ENCODE results near the gene E2F3. TPM values are rescaled to one million over a fixed set of nuclear protein-coding genes. Genes with fewer than 3 reads are reported as not detected.

E2F3 gene
- total RNA-seq, 1 experiment from 2014 or later = 35.7 TPM

DNA sequence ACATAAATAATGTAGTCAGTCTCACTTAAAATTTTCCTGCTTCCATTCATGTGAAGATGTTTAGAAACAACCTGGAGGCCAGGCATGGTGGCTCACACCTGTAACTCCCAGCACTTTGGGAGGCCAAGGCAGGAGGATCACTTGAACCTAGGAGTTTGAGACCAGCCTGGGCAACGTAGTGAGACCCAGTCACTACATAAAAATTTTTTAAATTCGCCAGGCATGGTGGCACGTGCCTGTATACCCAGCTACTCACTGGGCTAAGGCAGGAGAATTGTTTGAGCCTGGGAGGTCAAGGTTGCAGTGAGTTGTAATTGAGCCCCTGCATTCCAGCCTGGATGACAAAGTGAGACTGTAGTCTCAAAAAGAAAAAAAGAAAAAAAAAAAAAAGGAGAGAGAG is 47.3 kb upstream of the E2F3 start:
- Histone ChIP-seq H3K14ac (ENCODE audit: insufficient read depth, low read length) (no peak overlapping the region), H4K5ac (ENCODE audit: insufficient read length, low read depth, low read length) (no peak overlapping the region), H3K27ac (ENCODE audit: insufficient read length, low read depth, low read length) (no peak overlapping the region), H3K23me2 (ENCODE audit: insufficient read length, low read depth, low read length, poor library complexity, severe bottlenecking) (no peaks in the 10 kb centered on the region), H3T11ph (ENCODE audit: low read length) (no peak overlapping the region), H3K79me2 (ENCODE audit: insufficient read depth, low read length) (no peaks in the 10 kb centered on the region), H3K27me3 (ENCODE audit: insufficient read depth, low read length) (no peaks in the 10 kb centered on the region), H2BK15ac (ENCODE audit: low read depth, low read length) (no peak overlapping the region), H2AFZ (ENCODE audit: low read length) (no peak overlapping the region), H4K20me1 (ENCODE audit: control insufficient read depth, insufficient read depth, insufficient read length) (no peaks in the 10 kb centered on the region), H2AK5ac (ENCODE audit: insufficient read length, low read length) (no peak overlapping the region), H2BK120ac (ENCODE audit: low read depth, low read length, poor library complexity, severe bottlenecking) (no peak overlapping the region), H3K79me1 (ENCODE audit: insufficient read depth, low read depth, low read length, poor library complexity, severe bottlenecking) (no peaks in the 10 kb centered on the region), H2BK5ac (ENCODE audit: insufficient read length, low read length) (no peak overlapping the region), H3K4me1 (ENCODE audit: insufficient read depth, low read length) (no peaks in the 10 kb centered on the region), H3K23ac (ENCODE audit: insufficient read length, low read depth, low read length) (no peak overlapping the region), H3K4ac (ENCODE audit: low read depth, low read length) (no peak overlapping the region), H2BK12ac (ENCODE audit: insufficient read length, low read depth, low read length) (no peak overlapping the region), H3K56ac (ENCODE audit: insufficient read length, low read depth, low read length) (no peak overlapping the region), H4K91ac (ENCODE audit: insufficient read length, low read depth, low read length) (no peak overlapping the region), H3K9ac (ENCODE audit: extremely low read depth, insufficient read length, low read length) (no peak overlapping the region), H3K9me3 (ENCODE audit: control insufficient read depth, low read depth, low read length) (no peaks in the 10 kb centered on the region), H2BK20ac (ENCODE audit: low read depth, low read length, poor library complexity, severe bottlenecking) (no peak overlapping the region), H4K8ac (replicated peaks; ENCODE audit: insufficient read length, low read depth, low read length) (no peak overlapping the region), H3K4me2 (ENCODE audit: insufficient read depth, insufficient read length, low read length) (no peak overlapping the region), H3K18ac (ENCODE audit: insufficient read length, low read depth, low read length) (no peak overlapping the region)
- TF ChIP-seq, protein P1, sequence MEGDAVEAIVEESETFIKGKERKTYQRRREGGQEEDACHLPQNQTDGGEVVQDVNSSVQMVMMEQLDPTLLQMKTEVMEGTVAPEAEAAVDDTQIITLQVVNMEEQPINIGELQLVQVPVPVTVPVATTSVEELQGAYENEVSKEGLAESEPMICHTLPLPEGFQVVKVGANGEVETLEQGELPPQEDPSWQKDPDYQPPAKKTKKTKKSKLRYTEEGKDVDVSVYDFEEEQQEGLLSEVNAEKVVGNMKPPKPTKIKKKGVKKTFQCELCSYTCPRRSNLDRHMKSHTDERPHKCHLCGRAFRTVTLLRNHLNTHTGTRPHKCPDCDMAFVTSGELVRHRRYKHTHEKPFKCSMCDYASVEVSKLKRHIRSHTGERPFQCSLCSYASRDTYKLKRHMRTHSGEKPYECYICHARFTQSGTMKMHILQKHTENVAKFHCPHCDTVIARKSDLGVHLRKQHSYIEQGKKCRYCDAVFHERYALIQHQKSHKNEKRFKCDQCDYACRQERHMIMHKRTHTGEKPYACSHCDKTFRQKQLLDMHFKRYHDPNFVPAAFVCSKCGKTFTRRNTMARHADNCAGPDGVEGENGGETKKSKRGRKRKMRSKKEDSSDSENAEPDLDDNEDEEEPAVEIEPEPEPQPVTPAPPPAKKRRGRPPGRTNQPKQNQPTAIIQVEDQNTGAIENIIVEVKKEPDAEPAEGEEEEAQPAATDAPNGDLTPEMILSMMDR (conservative IDR thresholded peaks at IDR 0.05) = no peak
- Mint-ChIP-seq H3K4me1 (no peaks in the 10 kb centered on the region), H3K9me3 (peaks cover 0 to 3% of the 10 kb centered on the region in 2 experiments; a peak in 2 of 5 replicates), H3K27ac (no peak overlapping the region), H3K4me3 (no peak overlapping the region), H3K36me3 (ENCODE audit: insufficient read depth in 1 of 3, low read depth in 3 of 3) (peaks cover 0 to 2% (median 0%) of the 10 kb centered on the region in 3 experiments; a peak in 1 of 7 replicates), H3K27me3 (ENCODE audit: low read depth) (no peaks in the 10 kb centered on the region; the same call in 1 of the 2 replicates)
- no peak for DNase-seq
- no CpG with 5 or more reads among the region's 3 CpGs for WGBS (ENCODE audit: extremely low coverage, insufficient read length, low lambda C conversion rate)

Data from H9 (cell line).